ENCODE results near the gene ENPP4.
A peak's percentile ranks its signal among the peaks of the same experiment; 100 is the strongest.
"Not testable (repeated sequence)": the region's sequence is repeated elsewhere in the genome, so short reads cannot be mapped to it uniquely, and the experiment has no call there.

Gene ENPP4, protein sequence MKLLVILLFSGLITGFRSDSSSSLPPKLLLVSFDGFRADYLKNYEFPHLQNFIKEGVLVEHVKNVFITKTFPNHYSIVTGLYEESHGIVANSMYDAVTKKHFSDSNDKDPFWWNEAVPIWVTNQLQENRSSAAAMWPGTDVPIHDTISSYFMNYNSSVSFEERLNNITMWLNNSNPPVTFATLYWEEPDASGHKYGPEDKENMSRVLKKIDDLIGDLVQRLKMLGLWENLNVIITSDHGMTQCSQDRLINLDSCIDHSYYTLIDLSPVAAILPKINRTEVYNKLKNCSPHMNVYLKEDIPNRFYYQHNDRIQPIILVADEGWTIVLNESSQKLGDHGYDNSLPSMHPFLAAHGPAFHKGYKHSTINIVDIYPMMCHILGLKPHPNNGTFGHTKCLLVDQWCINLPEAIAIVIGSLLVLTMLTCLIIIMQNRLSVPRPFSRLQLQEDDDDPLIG

DNA sequence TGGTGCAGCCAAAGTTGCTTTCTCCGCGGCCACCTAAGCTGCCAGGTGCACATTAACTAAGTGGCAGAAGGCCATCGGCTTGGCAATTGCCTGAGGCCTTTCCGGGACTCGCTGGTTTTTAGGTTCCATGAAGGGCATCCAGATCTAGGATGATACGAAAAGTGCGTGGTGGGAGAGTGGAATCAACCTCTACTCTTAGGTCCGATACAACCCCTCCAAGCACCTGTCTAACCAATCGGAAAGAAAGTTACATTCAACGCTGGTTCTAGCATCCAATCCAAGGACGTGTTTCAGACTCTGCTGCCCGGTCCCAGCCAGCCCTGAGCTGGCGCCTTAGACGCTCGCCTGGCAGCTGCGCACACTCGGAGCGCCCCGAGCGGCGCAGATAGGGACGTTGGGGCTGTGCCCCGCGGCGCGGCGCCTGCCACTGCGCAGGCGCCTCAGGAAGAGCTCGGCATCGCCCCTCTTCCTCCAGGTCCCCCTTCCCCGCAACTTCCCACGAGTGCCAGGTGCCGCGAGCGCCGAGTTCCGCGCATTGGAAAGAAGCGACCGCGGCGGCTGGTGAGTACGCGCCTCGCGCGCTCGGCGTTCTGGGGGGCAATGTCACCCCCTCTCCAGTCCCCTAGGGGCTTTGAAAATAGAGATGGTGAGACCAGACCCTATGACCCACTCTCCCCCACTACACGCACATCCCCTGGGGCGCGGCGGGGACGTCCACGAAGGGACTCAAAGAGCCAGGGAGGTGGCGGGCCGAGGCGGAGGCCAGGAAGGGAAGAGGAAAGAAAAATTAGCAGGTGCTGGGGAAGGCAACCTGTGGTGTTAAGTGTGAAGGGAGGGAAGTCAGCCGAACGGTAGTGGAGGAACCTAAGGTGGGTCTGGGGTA, at the start of gene ENPP4:
ENPP4 (plus strand) TSS at position 361 of the 883 bp plus-strand sequence. CDS start 9,595 bp downstream, outside the sequence.
- DNase-seq: peak; percentile 96

DNA sequence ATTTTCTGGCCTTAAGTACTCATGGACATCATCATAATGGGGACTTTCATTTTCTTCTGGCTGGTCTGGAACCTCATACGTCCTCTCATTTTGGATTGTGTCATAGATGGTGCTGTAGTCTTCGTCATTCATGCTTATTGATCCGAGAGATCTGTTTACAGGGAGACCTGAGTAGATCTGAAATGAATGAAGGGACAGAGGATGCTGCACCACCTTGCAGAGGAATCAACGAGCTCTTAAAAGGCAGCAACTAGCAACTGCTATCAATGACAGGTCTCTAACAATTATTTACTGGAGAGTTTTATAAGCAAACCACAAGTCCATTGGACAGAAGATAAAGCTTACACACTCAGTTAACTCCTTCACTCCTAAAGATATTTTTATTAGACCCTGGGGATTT, 49.7 kb upstream of the ENPP4 start:
- DNase-seq: no peak

DNA sequence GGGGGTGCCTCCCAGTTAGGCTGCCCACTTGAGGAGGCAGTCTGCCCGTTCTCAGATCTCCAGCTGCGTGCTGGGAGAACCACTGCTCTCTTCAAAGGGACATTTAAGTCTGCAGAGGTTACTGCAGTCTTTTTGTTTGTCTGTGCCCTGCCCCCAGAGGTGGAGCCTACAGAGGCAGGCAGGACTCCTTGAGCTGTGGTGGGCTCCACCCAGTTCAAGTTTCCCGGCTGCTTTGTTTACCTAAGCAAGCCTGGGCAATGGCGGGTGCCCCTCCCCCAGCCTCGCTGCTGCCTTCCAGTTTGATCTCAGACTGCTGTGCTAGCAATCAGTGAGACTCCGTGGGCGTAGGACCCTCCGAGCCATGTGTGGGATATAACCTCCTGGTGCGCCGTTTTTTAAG, 44.1 kb upstream of the ENPP4 start:
- not testable (repeated sequence) for DNase-seq

DNA sequence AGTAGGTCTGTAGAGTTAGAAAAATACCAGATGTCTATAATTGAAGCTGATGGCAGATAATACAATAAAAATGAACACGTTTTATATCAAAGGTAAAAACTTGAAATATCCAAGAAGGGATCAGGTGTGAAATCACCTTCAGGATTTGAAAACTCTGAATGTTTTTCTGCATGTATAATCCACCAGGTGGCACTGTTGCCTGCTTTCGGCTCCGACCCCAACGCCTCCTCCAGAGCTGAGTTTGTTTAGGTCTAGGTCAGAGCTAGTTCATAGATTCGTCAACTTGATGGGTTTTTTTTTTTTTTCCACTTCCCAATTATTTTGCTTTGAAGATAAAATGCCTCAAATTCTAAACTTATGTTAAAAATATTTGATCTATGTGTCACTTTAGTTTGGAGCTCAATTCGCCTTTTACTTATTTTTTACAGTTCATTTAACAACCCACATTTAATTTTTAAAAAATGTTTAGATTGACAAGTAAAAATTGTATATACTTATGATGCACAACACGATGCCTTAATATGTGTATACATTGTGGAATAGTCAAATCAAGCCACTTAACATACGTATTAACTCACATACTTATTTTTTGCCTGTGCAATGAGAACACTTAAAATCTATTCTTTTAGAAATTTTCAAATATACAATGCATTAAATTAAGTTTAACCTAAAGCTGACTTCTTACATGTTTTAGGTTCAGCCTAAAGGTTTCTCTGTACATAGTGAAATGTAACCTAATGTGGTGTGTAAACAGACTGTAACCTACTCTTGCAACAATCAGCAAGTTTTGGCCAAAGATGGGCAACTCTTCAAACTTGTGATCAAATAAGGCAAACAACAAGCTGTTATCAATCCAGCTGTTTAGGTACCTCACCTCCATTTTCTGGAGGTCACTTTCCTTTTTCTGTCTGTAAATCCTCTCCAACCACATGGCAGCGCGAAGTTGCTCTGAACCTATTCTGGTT, 39.4 kb upstream of the ENPP4 start:
- DNase-seq: peak; percentile 43 to 87

DNA sequence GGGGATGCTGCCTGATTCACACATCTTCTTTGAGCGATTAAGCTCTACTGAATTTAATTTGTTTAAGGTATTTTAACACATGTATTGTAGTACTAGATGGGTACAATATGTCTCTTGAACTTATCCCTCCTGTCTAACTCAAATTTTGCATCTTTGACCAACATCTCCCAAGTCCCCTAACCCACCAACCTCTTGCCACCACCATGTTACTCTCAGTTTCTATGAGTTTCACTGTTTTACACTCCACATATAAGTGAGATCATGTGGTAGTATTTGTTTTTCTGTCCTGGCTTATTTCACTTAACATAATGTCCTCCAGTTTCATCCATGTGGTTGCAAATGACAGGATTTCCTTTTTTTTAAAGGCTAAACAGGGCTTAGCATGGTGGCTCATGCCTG, 38.7 kb upstream of the ENPP4 start:
- no peak for DNase-seq

DNA sequence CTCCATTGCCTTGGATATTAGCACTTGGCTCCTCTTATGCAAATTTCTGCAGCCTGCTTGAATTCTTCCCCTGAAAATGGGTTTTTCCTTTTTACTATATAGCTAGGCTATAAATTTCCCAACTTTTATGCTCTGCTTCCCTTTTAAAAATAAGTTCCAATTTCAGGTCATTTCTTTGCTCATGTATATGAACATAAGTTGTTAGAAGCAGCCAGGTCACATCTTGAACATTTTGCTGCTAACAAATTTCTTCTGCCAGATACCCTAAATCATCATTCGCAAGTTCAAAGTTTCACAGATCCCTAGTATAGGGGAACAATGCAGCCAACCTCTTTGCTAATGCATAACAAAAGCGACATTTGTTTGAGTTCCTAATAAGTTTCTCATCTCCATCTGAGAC, 34.5 kb upstream of the ENPP4 start:
- no peak for DNase-seq

DNA sequence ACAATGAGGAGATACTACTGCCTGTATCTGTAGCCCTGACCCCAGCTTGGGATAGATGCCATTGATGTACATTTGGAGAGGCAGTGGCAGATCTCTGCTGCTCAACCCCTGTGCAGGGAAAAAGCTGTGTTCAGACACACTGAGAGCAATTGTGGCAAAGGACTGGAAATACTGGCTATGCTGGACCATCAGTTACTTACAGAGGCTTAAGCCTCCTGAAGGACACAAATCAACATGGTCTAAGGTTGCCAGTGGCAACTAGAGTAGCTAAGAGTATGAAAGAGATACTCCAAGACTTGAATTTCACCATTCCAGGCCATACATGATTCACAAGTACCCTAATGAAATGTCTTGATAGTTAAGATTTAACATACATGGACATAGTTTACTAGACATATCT, 32.4 kb upstream of the ENPP4 start:
- DNase-seq: no peak

DNA sequence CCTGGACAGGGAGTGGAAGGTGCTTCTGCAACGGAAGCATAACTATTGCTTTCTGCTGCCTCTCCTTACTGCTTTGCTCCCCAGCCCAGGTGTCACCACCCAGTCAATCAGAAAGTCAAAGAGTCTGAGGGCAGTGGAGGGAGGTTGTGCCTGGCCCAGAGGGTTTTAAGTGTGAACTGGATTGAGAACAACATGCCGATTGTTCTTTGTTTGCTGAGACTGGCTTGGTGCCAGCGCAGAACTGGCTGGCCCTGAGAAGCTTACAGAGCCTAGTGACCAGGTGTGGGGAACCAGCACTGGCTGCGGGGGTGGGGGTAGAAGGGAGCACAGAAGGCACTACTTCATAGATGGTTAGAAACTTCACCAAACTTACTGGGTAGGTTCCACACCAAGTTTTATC, 31.1 kb upstream of the ENPP4 start:
- DNase-seq: peak; percentile 94 to 96

DNA sequence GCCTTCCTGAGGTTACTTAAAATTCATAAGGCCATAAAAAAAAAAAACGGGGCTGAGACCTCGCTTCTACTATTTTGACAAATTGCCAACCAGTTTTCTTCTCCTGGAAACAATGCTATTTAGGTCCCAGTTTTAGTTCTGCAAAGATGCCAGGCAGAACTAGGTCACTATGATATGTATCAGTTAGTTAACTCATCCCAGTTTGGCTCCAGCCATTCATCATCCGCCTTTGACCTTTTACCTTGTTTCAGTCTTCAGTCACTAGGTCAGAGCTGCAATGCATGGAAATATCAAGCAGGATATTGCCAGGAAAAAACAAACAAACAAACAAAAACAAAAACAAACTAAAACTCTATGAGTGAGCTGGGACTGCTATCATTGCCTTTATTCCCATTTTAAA, 29.8 kb upstream of the ENPP4 start:
- no peak for DNase-seq

DNA sequence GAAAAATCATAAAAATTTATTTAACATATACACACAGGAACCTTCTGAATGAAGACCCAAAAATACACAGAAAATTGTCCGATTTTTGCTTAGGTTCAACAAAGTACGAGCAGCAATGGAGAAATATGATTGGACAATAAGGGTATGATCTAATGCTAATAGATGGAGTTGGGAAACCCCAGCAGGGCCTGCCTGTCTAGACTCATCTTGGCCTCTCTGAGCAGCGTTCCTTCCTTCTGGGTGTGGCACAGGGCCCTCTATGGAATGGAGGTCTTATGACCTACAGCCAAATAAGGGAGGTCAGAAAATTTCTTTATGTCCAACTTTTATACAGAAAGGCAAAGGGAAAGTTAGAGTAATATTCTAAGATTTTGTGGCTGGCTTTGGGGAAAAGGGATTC, 27.7 kb upstream of the ENPP4 start:
- no peak for DNase-seq

DNA sequence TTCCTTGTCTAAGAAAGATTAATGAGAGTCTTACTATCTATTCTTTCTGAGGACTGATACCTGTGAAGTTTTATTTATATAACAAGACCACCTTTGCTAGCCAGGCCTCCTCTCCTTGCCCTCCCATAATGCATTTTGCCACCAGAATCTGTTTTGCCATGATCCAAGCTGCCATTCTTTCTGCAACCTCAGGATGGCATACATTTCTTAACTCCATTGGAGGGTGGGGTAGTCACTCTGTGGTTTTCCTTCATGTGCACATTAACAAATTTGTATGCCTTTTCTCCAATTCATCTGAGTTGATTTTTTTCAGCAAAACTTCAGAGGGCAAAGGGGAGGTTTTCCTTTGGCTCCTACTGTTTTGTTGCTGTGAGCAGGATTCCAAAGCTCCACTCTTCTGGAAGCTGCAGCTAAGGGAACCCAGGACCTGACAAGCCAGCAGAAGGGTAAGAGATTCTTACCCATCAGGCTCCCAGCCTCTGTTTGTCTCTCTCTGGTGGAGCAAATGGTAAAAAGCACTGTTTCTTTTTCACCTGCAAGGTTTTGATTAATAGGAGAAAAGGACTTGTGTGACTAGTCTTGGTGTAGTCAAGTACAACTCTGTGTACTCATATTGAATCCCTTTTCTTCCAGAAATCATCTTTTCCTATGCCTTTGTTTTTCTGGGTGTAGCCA, 26.2 kb upstream of the ENPP4 start:
- DNase-seq: peak in 1 of 2 experiments; percentile 30

DNA sequence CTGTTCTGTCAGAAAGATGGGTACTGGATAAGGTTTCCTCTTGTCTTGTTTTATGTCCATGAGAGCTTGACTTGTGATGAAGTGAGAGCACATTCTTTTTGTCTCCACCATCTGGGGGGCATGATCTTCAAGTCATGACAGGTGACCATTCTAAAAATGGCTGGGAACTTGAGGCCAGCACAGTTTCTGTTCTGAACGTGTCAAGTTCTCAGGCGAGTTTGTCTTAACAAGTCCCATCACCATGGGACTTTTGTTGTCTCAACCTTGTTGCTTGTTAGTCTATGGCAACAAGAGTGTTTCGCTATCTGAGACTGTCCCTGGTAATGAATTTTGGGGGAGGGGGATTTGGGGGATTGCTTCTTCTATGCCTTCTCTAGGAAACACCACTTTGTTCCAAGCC, 25.6 kb upstream of the ENPP4 start:
- DNase-seq: no peak

DNA sequence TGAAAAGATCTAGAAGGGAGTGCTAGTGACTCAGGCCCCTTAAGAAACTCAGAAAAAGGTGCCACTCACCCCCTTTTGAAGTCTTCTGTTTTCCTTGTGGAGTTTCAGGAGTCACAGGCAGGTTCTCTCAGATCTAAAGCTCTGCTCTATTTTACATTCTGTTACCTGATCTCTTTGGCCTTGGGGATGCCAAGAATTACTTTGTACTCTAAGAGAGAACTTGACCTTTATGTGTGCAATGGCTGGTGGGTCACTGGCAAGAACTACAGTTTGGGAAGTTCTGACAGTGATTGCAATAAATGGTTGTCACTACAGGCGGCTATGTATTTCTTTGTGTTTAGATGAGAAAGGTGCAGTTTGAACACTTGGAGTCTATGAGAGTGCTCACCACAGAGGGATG, 24.2 kb upstream of the ENPP4 start:
- DNase-seq: no peak

DNA sequence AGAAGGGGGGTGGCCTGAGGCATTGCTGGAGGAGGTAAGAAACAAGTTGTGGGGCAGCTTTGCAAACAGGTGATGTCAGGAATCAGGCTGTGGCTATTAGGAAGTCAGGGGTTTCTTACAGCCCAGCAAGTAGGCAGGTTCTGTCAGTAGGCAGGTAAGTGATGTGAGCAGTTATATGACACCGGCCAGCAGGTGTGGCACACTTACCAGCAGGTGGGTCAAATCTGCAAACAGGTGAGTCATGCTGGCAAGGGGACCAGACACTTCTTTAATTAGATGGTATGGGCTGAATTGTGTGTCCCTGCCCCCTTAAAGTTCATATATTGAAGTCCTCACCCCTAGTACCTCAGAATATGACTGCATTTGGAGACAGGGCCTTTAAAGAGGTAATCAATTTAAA, 16.4 kb upstream of the ENPP4 start:
- peak; percentile 57 to 81 for DNase-seq

DNA sequence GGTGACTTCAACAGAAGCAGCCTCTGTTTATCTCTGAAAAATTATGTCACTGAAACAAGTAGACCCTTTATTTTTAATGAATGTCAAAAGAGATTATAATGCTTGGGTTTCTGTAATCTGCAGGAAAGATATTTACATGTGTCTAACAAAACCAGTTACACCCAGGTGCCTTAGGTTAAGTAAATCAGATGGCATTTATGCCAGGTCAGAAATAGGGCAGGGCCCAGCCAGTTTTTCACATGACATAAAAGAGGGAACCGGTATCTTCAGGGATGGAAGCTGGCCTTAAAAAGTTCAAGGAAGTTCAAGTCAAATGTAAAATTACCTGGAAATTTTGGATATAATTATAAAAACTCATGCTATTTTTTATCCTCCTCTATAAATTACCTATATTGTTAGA, 14.2 kb upstream of the ENPP4 start:
- DNase-seq: no peak

DNA sequence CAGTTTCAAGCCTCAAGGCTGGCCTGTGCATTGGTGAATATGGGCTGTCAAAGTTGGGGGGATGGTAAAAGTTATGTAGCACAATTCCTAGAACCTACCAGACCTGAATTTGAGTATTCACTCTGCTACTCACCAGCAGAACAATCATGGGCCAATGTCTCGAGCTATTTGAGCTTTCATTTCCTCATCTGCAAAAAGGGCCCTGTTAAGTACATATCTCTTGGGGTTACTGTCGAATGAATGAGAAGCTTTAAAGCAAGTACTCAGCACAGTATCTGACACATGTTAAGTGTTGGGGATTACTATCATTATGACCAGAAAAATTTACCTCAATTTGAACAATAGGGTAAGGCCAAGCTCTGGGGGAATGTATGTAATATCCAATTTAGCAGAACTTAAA, 13.5 kb upstream of the ENPP4 start:
- no peak for DNase-seq

DNA sequence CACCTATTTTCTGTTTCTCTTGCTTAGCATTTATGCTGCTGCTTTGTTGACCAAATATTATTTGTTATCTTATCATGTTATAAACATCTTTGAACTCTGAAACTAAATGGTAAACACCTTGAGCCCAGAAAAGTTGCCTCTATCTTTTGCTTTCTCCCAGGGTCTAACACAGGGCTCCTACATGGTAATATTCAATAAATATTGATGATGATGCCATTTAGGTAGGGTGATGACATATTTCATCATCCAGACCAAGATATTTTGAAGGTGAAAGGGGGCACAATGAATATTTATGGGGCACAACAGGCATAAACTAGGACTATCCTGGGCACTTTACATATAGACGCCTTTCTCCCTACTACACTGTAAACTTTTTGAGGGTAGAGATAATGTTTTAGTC, 11.6 kb upstream of the ENPP4 start:
- no peak for DNase-seq

DNA sequence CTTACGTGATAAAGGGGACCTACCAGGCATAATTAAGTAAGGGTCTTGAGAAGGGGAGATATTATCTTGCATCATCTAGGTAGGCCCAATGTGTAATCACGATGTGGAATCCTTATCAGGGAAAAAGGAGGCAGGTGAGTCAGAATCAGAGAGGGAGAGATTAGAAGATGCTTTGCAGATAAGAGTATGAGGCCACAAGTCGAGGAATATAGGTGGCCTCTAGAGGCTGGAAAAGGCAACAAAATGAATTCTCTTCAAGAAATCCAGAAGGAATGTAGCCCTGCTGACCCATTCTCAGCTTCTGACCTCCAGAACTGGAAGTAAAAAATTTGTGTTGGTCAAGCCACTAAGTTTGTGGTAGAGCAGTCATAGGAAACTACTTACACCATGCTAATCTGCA, 11.0 kb upstream of the ENPP4 start:
- no peak for DNase-seq

DNA sequence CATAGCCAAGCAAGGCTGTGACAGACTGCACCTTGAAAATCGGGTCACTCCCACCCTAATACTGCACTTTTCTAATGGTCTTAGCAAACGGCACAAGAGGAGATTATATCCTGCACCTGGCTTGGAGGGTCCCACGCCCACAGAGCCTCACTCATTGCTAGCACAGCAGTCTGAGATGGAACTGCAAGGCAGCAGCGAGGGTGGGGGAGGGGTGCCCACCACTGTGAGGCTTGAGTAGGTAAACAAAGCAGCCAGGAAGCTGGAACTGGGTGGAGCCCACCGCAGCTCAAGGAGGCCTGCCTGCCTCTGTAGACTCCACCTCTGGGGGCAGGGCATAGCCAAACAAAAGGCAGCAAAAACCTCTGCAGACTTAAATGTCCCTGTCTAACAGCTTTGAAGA, 10.1 kb upstream of the ENPP4 start:
- DNase-seq: not testable (repeated sequence)

DNA sequence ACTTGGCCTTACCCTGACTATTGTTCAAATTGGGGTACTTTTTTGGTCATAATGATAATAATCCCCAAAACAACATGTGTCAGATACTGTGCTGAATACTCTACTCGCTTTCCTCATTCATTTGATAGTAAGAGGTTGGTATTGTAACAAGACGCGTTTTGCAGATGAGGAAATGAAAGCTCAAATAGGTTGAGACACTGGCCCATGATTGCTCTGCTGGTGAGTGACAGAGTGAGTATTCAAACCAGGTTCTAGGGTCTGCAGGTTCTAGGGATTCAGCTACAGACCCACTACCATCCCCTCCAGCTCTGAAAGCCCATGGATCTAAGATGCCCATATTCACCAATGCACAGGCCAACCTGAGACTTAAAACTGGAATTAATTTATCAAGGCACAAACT, 1.3 kb upstream of the ENPP4 start:
- DNase-seq: peak; percentile 14 to 17

DNA sequence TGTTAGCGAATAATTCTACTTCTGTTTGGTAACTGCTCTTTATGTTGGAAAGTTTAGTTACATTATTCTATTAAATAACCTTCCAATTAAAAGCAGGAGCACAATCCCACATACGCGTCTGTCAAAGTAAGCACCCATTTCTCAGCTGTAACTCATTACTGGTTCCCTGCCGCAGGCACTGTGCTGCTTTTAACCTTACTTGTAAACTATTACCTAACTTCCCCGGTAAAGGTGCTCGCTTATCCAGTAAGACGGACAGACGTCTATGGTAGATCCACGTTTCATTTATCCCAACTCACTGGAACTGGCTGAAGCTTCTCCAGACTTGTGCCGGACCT, 529 bp upstream of the ENPP4 start:
- no peak for DNase-seq

DNA sequence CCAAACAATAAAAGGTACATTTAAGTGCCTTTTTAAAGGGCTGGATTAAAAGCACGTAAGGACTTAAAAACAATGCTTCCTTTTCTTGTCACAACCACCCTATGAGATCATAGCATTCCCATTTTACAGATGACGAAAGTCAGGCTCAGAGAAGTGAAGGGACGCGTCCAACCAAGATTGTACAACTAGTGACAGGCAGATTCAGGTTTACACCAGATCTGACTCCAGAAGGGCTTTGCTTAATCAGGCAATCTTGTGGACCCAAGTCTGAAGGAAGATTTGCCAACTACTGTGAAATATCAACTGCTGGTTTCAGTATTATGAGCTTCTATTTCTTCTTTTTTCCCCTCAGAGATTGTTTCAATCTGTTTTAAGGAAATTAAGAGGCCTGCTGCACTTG, 877 bp downstream of the ENPP4 start:
- no peak for DNase-seq
